Measurements from ENCODE around the gene GABRD.

DNA sequence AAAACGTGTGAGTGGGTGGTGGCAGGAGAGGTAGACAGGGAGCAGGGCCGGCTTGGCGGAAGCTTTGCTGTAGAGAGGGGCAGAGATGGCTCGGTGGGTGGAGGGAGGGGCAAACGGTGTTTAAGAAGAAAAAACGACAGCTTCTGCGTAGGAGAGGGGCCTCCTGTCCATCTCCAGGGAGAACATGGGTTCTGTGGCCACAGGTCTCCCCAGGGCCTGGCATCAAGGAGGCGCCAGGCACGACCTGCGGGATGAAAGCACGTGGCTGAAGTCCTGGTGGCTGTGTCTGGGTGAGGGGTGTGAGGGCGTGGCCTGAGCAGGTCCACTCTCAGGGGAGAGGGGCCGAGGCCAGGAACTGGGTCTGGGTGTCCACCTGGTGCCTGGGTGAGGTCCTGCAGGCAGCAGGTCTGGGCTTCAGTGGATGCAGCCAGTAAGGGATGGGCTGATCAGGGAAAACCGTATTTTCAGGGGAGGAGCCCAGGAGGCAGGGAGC lies 30.1 kb downstream of the GABRD start:
- TF ChIP-seq EZH2phosphoT487 (IDR thresholded peaks at IDR 0.05; ENCODE audit: insufficient read depth, low read depth), result no peak
- TF ChIP-seq EZH2 (IDR thresholded peaks at IDR 0.05; ENCODE audit: insufficient read depth, poor library complexity, severe bottlenecking), result no peak
